ENCODE measurements around the gene SH3RF3.

SH3RF3 gene

DNA sequence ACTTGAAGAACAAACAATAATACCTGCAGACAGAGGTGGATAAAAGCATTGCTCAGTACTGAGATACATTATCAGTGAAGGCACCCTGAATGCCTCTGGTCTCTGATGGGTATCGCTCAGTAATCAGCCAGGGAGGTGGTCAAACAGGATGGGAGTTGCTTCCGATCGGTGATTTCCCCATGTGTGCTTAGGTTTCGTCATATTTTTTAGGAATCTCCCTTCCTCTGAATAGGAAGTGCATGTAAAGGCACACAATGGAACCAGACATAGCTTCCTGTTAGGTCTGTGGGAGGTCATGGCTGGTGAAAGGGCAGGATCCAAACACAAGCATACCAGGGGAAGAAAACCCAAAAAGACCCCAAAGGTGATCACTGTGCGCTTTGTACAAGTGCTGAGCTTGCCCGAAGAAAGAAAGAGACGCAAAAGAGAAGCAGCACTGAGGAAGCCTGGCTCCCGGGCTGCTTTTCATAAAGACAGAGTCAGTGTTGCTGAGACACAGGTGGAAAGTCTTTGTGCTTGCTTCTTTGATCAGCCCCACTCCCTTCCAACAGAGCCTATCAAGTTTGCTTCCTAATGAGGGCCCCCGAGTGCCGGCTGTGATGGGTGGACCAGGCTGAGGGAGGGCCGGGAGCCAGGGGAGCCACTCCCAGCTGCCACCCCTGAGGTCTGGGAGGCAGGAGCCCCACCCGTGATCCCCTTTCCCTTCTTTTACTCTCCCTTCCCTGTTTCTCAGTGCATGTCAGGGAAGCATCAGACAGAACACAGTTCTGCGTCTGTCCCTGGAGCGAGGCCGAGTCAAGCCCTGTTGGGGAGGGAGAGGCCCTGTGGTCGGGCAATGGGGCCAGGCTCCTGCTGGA is 138.2 kb downstream of the SH3RF3 start:
- DNase-seq: no peak

GRCh38 chr2:109268916-109269315 is 139.9 kb downstream of the SH3RF3 start:
- no peak for DNase-seq

DNA sequence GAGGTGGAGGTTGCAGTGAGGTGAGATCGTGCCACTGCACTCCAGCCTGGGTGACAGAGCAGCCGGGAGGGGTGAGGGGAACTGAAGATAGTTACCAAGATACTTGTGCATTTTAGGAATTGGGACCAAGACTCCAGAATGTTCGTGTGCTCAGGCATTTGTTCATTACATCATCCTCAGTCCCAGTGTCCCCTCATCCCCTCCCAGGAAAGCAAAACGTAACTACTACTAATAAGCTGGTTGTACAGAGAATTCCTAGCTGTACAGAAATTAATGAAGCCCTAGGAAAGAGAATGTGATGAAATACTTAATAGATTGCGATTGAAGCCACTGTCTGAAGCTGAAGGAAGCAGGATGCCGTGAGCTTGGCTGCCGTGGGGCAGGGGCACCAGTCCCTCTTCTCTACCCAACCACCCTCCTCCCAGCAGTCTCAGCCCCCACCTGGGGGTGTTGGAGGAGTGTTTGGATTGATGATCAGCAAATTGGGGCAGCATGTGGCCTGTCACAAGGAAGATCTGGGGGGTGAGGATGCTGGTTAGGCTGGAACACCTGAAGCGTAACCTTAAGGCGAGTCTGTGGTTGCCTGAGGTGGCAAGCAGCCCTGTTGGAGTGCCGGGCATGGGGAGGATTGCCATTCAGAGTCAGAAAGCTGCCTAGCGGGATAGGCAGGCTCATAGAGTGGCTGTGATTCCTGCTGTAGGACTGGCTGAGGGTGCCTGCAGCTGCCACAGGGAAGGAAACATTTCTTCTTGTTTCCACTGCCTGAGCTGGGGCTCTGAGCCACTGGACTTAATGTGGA is 140.9 kb downstream of the SH3RF3 start:
- DNase-seq: no peak

DNA sequence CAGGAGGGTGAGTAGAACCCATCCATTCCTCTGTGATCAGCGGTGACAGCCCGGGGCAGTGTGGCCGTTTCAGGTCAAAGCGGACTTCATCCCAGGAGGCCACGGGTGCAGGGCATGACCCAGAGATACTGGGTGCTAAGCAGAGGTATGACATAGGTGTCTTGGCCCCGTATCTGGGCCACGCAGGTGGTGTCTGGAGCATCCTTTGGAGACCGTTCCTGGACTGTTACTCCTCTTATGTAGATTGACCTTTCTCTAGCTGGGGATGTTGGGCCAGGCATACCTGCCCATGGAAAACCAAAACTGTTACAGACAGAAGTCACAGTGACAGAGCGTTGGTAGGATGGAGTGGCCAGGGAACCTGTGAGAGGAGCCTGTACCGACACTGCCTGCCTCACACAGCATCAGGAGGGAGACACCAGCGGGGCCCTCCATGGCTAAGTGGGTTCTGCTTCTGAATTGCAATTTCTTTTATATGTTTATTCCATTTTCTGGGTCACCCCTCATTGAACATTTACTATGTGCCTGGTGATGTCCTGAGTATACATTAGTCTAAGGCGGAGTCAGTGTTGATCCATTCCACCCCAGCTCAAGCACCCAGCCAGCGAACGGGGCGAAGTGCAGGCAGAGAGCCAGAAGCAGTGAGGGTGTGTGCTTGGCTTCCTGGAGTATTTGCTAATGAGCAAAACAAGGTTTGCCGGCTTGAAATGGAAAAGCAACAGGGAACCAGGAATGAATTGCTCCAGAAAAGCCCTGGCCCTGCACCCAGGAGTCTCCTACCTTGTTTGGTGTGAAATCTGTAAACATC is 141.7 kb downstream of the SH3RF3 start:
- no peak for DNase-seq

- DNase-seq: no peak
Measured at GRCh38 chr2:109271920-109272319, 142.9 kb downstream of the SH3RF3 start.

- no peak for DNase-seq
Measured at GRCh38 chr2:109272461-109272860, 143.5 kb downstream of the SH3RF3 start.

DNA sequence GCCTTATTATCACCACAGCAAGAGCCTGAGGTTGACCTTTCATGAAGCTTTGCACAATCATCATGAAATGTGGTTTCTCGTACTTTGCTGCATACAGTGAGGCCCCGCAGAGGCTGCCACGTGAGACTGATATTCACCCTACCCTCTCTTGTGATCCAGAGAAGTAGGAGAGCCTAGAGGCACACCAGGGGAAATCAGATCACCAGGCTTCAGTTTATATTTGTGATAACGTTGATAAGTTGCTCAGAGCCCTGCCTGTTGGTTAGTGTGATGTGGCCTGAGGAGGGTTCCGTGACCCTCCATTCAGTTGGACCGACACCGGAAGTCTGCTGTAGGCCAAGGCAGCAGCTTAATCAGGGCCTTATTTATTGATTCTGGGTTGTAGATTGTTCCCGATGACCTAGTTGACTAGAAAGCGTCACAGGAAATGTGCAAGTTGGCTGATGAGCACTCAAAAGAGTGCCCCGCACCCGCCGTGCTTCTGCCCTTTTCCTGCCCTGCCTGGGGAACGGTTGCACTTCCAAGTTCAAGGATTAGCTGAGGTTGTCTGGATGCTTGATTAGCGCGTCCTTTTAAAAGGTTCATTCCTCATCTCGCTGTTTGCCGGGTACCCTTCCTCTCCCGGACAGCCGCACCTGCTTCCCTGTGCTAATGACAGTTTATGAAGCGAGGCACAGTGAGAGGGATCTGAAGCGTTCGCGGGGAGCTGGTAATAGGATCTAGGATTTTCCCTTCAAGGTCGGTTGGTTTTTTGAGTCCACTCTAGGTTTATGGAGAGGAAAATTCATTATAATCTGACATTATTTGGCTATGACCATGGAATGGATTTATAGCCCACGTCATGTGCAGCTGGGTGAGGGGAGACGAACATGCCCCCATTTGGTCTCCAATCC is 146.4 kb downstream of the SH3RF3 start:
- DNase-seq: no peak

DNA sequence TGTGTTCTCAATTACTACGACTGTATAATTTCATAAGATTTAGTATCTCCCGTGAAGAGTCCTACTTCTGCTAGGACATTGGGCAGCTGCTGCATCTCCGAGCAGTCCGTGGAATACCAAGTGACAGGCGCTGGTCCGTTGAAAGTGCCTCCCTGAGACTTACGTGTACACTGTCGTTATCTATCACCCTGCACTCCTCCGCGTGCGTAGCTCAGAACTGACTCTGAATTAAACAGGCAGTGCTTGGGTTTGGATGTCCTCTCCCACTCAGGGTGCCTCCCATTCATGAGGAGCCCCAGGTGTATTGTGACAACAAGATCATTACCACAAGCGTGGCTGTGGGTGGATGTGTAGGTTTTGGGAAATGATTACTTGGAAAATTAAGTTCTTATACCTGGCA is 148.4 kb downstream of the SH3RF3 start:
- DNase-seq: no peak

DNA sequence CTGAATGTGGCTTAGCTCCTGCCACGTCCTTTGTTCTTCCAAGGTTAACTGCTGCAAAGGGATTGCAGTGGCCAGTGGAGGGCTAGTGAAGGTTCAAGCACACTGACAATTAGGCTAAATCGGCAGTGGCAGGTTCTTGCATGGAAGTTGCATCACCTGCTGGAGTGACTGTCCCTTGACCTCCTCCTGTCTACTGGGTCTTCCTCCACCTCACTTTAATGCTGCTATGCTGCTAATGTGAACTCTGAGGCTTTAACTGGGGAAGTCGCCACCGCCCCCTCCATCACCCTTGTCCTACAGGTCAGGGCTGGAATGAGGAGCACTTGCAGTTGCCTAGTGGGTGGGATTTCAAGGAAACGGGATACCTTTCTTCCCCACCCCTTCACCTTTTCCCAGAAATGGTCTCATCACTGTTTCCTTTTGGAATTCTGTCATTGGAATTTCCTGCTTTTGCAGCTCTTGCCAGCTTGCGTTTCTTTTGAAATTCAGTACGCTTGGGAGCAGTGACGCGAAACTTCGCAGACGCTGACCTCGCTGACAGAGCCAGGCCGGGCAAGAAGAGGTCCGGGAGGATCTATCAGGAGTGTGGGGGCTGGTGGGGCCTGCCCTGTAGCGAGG is 150.3 kb downstream of the SH3RF3 start:
- no peak for DNase-seq

GRCh38 chr2:109280804-109281203 is 151.8 kb downstream of the SH3RF3 start:
- no peak for DNase-seq

- DNase-seq: no peak
Measured at GRCh38 chr2:109282360-109282759, 153.4 kb downstream of the SH3RF3 start.

- DNase-seq: no peak
Measured at GRCh38 chr2:109282865-109283264, 153.9 kb downstream of the SH3RF3 start.

DNA sequence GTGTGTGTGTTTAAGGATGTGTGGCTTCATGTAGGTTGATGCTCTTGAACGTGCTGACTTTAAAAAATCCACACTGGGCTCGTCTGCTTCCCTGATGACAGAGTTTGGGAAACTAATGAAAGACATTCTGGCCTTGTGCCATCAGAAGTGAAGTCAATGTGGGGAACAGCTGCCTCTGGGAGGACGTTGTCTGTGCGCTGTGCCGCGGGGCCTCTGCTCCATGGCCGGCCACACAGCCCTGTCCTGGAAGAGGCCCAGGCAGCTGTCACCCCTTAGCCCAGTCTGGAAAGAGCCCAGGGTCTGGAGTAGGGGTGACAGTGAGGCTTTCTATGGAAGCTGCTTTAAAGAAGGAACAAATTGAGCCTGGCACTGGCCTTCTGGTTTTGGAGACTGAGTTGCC is 155.8 kb downstream of the SH3RF3 start:
- DNase-seq: no peak

DNA sequence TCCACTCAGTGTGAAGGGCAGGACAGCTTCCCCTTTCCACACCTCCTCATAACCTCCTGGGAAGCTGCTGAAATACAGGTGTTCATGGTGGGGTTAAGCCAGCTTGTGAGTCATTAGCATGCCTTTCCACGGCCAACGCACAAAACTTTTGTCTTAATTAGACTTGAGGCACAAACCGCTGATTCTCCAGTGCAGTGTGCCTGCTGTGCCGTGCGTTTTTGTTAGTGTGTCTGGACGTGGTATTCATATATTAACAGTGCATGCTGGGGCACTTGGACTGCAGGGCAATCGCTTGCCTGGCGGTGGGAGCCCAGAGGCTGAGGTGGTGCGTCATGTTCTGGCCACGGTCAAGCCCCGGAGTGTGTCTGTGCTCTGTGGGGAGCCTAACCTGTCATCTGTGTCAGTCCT is 156.2 kb downstream of the SH3RF3 start:
- DNase-seq: no peak

DNA sequence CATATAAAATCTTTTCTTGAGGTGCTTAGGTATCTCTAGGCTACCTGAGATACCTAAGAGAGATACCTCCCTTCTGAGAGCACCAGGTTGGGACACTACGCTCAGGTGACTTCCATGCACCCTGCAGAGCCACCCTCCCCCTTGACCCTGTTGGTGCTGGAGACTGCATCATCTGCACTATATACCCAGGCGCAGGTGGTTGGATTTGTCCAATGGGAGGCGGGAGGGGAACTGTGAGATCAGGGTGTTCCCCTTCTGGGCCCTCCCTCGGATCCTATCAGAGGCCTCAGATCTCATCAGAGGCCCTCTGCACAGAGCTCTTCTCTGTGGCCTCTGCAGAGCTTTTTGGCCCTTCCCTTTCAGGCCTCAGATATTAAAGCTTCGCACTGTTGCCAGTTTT is 158.4 kb downstream of the SH3RF3 start:
- DNase-seq: no peak

DNA sequence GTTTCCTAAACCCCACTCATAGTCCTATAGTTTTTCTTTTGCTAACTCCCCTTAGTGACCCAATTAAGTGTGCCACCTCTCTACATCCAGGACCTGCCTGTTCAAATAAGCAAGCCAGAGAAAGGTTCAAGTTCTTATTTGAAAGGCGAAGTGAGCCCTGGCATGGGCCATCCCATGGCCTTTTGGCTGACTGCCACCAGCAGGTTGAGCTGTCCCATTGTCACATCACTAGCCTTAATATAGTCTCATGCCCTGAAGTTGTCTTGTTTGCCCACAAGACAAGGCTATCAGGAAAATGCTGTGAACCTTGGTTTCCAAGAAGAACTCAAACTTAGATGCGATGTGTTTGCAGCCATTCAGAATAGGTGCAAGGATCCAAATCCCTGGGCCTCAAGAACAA is 158.8 kb downstream of the SH3RF3 start:
- DNase-seq: no peak

GRCh38 chr2:109288544-109289368 is 159.8 kb downstream of the SH3RF3 start:
- no peak for DNase-seq

DNA sequence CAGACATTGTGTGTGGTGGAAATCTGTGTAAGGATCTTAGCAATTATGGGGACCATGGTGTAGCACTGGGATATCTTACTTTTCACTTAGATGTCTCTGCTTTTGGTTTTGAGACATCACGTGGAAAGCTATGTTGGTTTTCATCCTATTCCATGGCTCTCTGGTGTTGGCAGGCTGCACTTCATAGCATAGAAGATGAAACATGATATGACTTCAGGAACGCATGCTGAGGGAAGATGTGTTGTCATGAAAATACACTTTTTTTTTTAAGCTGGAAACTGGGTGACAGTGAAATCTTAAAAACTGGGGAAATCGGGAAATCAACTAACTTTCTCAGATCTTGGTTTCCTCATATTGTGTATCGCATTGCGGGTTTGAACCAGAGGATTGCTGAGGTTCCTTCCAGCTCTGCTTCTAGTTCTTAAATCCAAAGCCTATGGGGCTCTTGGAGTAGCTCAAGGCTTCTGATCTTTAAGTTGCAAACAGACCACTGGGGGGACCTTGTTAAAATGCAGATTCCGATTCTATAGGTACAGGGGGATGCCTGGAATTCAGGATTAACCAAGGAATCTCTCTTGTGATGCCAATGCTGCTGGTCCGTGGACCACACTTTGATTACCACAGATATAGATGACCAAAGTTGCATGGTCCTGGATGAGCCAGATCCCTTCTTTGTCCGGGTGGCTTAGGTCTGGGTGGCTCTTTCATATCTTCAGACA is 160.7 kb downstream of the SH3RF3 start:
- DNase-seq: no peak

GRCh38 chr2:109290887-109291643 is 162.1 kb downstream of the SH3RF3 start:
- no peak for DNase-seq

All from NCI-H69 (cell line).